ENCODE results near the gene PLA2G15. TPM values are rescaled to one million over a fixed set of nuclear protein-coding genes. Genes with fewer than 3 reads are reported as not detected.
A peak's percentile ranks its signal among the peaks of the same experiment; 100 is the strongest.

PLA2G15 gene
- total RNA-seq, 1 donor from 2014 or later, result 18.2 TPM

DNA sequence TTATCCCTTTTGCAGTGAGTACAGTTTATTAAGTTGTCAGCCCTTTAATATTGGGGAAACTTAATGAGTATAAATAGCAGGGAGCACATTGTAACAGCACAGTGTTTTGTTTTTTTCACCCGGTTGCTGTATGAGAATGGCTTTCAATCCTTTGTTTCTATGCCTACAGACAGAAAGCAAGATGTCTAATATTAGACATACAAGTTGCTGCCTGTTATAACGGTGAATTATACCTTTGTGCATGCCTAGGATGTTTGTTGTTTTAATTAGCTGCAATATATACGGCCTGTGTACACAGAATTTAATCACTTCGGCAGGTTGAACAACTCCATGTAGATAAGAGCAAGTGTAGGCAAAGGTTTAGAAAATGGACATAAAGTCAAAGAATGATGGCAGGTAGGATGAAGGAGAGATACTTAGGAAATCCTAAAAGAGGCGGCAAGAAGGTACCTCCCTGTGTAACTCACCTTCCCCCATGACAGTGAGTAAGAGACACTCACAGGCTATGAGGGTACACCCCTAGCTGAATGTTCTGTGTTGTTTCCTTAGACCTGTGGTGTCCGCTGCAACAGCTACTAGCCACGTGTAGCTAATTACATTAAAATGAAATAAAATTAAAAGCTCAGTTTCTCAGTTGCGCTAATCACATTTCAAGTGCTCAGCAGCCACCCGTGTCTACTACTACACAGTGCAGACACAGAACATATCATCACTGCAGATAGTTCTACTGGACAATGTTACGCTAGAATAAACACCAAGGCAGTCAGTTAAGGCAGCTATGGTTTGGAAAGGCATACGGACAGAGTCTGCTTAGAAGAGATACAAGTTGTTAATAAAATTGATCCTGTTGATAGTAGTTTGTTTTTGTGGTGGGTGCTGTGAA lies 54.6 kb downstream of the PLA2G15 start:
- no peak for TF ChIP-seq POLR2AphosphoS5 (IDR thresholded peaks at IDR 0.05; ENCODE audit: insufficient read depth in 1 of 2, low read depth in 1 of 2)
- TF ChIP-seq POLR2A (IDR thresholded peaks at IDR 0.05), result no peak
- TF ChIP-seq, protein P1, sequence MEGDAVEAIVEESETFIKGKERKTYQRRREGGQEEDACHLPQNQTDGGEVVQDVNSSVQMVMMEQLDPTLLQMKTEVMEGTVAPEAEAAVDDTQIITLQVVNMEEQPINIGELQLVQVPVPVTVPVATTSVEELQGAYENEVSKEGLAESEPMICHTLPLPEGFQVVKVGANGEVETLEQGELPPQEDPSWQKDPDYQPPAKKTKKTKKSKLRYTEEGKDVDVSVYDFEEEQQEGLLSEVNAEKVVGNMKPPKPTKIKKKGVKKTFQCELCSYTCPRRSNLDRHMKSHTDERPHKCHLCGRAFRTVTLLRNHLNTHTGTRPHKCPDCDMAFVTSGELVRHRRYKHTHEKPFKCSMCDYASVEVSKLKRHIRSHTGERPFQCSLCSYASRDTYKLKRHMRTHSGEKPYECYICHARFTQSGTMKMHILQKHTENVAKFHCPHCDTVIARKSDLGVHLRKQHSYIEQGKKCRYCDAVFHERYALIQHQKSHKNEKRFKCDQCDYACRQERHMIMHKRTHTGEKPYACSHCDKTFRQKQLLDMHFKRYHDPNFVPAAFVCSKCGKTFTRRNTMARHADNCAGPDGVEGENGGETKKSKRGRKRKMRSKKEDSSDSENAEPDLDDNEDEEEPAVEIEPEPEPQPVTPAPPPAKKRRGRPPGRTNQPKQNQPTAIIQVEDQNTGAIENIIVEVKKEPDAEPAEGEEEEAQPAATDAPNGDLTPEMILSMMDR (IDR thresholded peaks at IDR 0.05), result no peak
- H3K27ac ChIP-seq, result peak overlapping the region; percentile 12
- no peak for DNase-seq (ENCODE audit: extremely low spot score in 2 of 2)
- H3K4me3 ChIP-seq, result no peak overlapping the region
- peaks cover 16% of the 10 kb centered on the region for H3K4me1 ChIP-seq
- intact Hi-C loops (cut with DNase I), result no loop called here
- peaks cover 0 to 74% of the 10 kb centered on the region in 2 donors for H3K36me3 ChIP-seq
- H3K27me3 ChIP-seq, result no peaks in the 10 kb centered on the region
- H3K9me3 ChIP-seq, result no peaks in the 10 kb centered on the region

DNA sequence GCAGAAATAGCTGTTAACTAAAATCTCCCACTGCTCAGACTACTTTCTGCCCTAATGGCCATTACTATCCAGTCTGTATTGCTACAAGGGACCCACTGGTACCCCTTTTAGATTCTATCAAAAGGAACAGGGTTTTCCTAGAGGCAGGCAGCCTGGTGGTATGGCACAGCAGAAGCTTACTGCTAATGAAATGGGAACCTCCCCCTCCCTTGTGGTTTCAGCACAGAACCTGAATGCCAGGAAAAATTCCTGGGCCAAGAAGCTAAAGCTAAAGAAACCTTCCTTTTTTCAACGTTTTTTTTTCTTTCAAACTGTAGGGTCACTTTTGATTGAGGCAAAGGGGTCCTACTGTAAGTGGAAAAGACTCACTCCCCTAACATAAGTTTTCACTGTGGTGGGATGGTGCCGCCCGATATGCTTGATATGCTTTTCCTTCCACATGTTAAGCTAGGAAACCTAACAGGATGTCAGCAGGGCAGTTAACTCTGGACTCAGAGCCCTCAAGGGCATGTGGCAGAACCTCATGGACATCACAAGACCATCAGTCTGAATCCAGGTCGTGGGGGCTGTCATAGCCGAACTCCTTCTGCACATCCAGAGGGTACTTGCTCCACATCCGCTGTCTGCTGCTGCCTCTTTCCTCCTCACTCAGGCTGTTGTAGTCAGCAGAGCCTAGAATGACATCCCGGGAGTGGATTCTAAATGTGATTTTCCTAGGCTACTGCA lies 55.7 kb downstream of the PLA2G15 start:
- peaks cover 0 to 81% of the 10 kb centered on the region in 2 donors for H3K36me3 ChIP-seq
- DNase-seq (ENCODE audit: extremely low spot score in 2 of 2), result no peak
- H3K4me1 ChIP-seq, result peaks cover 16% of the 10 kb centered on the region
- H3K27me3 ChIP-seq, result no peaks in the 10 kb centered on the region
- intact Hi-C loops (cut with DNase I), result no loop called here
- H3K4me3 ChIP-seq, result no peak overlapping the region
- H3K9me3 ChIP-seq, result no peaks in the 10 kb centered on the region
- H3K27ac ChIP-seq, result no peak overlapping the region
- TF ChIP-seq, protein P1 (IDR thresholded peaks at IDR 0.05), result no peak
- no peak for TF ChIP-seq POLR2A (IDR thresholded peaks at IDR 0.05)
- no peak for TF ChIP-seq POLR2AphosphoS5 (IDR thresholded peaks at IDR 0.05; ENCODE audit: insufficient read depth in 1 of 2, low read depth in 1 of 2)

GRCh38 chr16:68306633-68307032 lies 61.5 kb downstream of the PLA2G15 start:
- no peak overlapping the region for H3K27ac ChIP-seq
- DNase-seq (ENCODE audit: extremely low spot score in 2 of 2), result no peak
- H3K4me3 ChIP-seq, result no peak overlapping the region
- TF ChIP-seq, protein P1 (IDR thresholded peaks at IDR 0.05), result no peak
- no peak for TF ChIP-seq POLR2AphosphoS5 (IDR thresholded peaks at IDR 0.05; ENCODE audit: insufficient read depth in 1 of 2, low read depth in 1 of 2)
- TF ChIP-seq POLR2A (IDR thresholded peaks at IDR 0.05), result no peak
- intact Hi-C loops (cut with DNase I), result no loop called here
- H3K9me3 ChIP-seq, result no peaks in the 10 kb centered on the region
- no peaks in the 10 kb centered on the region for H3K27me3 ChIP-seq
- H3K36me3 ChIP-seq, result peaks cover 0 to 47% of the 10 kb centered on the region in 2 donors
- H3K4me1 ChIP-seq, result peaks cover 22% of the 10 kb centered on the region

GRCh38 chr16:68309799-68310198 lies 64.6 kb downstream of the PLA2G15 start:
- no peaks in the 10 kb centered on the region for H3K27me3 ChIP-seq
- intact Hi-C loops (cut with DNase I), result loop anchor here (5.0 kb wide), 2 partner anchors 47 to 312 kb away; partner anchors contain the start of genes DPEP2 and SLC7A6
- peaks cover 34% of the 10 kb centered on the region for H3K4me1 ChIP-seq
- TF ChIP-seq POLR2AphosphoS5 (IDR thresholded peaks at IDR 0.05; ENCODE audit: insufficient read depth in 1 of 2, low read depth in 1 of 2) (no peak), POLR2A (IDR thresholded peaks at IDR 0.05) (no peak)
- TF ChIP-seq, protein P1 (IDR thresholded peaks at IDR 0.05), result no peak
- peak overlapping the region; percentile 71 to 81 for H3K4me3 ChIP-seq
- no peak for DNase-seq (ENCODE audit: extremely low spot score in 2 of 2)
- H3K36me3 ChIP-seq, result peaks cover 0 to 28% of the 10 kb centered on the region in 2 donors
- no peaks in the 10 kb centered on the region for H3K9me3 ChIP-seq
- H3K27ac ChIP-seq, result no peak overlapping the region

All from vagina (tissue), 2 donors.